GM12801 (cell line): ENCODE results near the gene NRP2.

Source experiments
- CTCF ChIP-seq: IDR thresholded peaks from one replicate; pipeline ENCODE4 v1.5.1; 2011; ENCODE audit warnings: control low read depth; ENCODE audit not compliant: insufficient read length; ENCODE audit errors: extremely low read depth

Gene NRP2

GRCh38 chr2:205714058-205714776 is 31.9 kb downstream of the NRP2 start:
- no peak for TF ChIP-seq CTCF

GRCh38 chr2:205714789-205715720 is 32.8 kb downstream of the NRP2 start:
- no peak for TF ChIP-seq CTCF

GRCh38 chr2:205715831-205716525 is 33.7 kb downstream of the NRP2 start:
- TF ChIP-seq CTCF = no peak

- TF ChIP-seq CTCF = no peak
Measured at GRCh38 chr2:205717175-205717846, 35.0 kb downstream of the NRP2 start.

- no peak for TF ChIP-seq CTCF
Measured at GRCh38 chr2:205717999-205718398, 35.7 kb downstream of the NRP2 start.

- TF ChIP-seq CTCF = no peak
Measured at GRCh38 chr2:205719847-205720246, 37.5 kb downstream of the NRP2 start.
